K562 (cell line): ENCODE data around the gene FKBP9. TPM values are rescaled to one million over a fixed set of nuclear protein-coding genes. Genes with fewer than 3 reads are reported as not detected.

Experiments used
- JUNB ChIP-seq: fragments of 450-650 bp; formaldehyde crosslinking; conservative IDR thresholded peaks from 2 replicates; pipeline ENCODE4 v1.4.0; 2020; ENCODE audit warnings: mild to moderate bottlenecking
- KAT2B ChIP-seq: IDR thresholded peaks from one replicate; pipeline ENCODE4 v1.6.1; 2012; ENCODE audit warnings: low read depth, mild to moderate bottlenecking, control low read depth, inconsistent platforms, low read length, moderate library complexity
- MBD2 ChIP-seq: sonication (generic); IDR thresholded peaks from 2 replicates; pipeline ENCODE4 v1.6.1; 2016; ENCODE audit warnings: low read depth, borderline replicate concordance
- MXI1 ChIP-seq: IDR thresholded peaks from 2 replicates; pipeline ENCODE4 v1.6.1; 2011; ENCODE audit warnings: low read depth, mild to moderate bottlenecking, improper control_type of control experiment, low read length
- POLR2B ChIP-seq: fragments of 450-650 bp; IDR thresholded peaks from 2 replicates; pipeline ENCODE4 v1.6.1; 2018; ENCODE audit warnings: low read depth; ENCODE audit not compliant: partially characterized antibody
- RBM39 ChIP-seq: fragments of 200-400 bp; formaldehyde crosslinking; optimal IDR thresholded peaks from 2 replicates; pipeline ENCODE3; 2018; ENCODE audit warnings: low read depth, low read length
- SMARCA4 ChIP-seq: fragments of 450-650 bp; IDR thresholded peaks from 2 replicates; pipeline ENCODE4 v1.6.1; 2016
- VEZF1 ChIP-seq: fragments of 200-800 bp; sonication (Bioruptor generic); IDR thresholded peaks from 2 replicates; pipeline ENCODE4 v1.6.1; 2017; ENCODE audit warnings: missing genetic modification characterization, missing compliant biosample characterization
- polyA plus RNA-seq, 8 experiments: library from polyadenylated mRNA; depleted of rRNA in 4 of 8; stranded (reverse) in 5 of 8; unstranded in 3 of 8; fragments of >200 nt; fragmentation: Nextera tagmentation in 2 of 8; fragmentation: Illumina TruSeq in 1 of 8; extraction: Ambion mirVana in 2 of 8; extraction: Trizol in 1 of 8; gene quantifications; 2 replicates each; pipeline versions ENCODE4 v1.2.1 to v1.2.3, GENCODE V29; 2011 to 2014; ENCODE audit warnings: inconsistent platforms in 1 of 8, missing spikeins in 1 of 8
- total RNA-seq, 7 experiments: library from RNA; depleted of rRNA in 6 of 7; stranded (reverse); fragments of >200 nt in 6 of 7; fragmentation: Illumina TruSeq in 2 of 7; extraction: Trizol in 2 of 7; gene quantifications; 2 replicates each; pipeline versions ENCODE4 v1.2.1 to v1.2.3, GENCODE V29; 2011 to 2021; ENCODE audit warnings: low replicate concordance in 1 of 7
- TF ChIP-seq, protein P1 (sequence below): fragments of 450-650 bp; IDR thresholded peaks from 2 replicates; pipeline ENCODE4 v1.6.1; 2016; ENCODE audit warnings: mild to moderate bottlenecking, moderate library complexity

Gene FKBP9
- total and polyA plus RNA-seq, 9 of the 15 experiments (the other 6 are each of a cell fraction or from before 2014, with no cell fraction given), result 5.9 to 23.7 (median 15.8) TPM

- no peak for TF ChIP-seq MXI1
- no peak for TF ChIP-seq POLR2B
- TF ChIP-seq, protein P1, sequence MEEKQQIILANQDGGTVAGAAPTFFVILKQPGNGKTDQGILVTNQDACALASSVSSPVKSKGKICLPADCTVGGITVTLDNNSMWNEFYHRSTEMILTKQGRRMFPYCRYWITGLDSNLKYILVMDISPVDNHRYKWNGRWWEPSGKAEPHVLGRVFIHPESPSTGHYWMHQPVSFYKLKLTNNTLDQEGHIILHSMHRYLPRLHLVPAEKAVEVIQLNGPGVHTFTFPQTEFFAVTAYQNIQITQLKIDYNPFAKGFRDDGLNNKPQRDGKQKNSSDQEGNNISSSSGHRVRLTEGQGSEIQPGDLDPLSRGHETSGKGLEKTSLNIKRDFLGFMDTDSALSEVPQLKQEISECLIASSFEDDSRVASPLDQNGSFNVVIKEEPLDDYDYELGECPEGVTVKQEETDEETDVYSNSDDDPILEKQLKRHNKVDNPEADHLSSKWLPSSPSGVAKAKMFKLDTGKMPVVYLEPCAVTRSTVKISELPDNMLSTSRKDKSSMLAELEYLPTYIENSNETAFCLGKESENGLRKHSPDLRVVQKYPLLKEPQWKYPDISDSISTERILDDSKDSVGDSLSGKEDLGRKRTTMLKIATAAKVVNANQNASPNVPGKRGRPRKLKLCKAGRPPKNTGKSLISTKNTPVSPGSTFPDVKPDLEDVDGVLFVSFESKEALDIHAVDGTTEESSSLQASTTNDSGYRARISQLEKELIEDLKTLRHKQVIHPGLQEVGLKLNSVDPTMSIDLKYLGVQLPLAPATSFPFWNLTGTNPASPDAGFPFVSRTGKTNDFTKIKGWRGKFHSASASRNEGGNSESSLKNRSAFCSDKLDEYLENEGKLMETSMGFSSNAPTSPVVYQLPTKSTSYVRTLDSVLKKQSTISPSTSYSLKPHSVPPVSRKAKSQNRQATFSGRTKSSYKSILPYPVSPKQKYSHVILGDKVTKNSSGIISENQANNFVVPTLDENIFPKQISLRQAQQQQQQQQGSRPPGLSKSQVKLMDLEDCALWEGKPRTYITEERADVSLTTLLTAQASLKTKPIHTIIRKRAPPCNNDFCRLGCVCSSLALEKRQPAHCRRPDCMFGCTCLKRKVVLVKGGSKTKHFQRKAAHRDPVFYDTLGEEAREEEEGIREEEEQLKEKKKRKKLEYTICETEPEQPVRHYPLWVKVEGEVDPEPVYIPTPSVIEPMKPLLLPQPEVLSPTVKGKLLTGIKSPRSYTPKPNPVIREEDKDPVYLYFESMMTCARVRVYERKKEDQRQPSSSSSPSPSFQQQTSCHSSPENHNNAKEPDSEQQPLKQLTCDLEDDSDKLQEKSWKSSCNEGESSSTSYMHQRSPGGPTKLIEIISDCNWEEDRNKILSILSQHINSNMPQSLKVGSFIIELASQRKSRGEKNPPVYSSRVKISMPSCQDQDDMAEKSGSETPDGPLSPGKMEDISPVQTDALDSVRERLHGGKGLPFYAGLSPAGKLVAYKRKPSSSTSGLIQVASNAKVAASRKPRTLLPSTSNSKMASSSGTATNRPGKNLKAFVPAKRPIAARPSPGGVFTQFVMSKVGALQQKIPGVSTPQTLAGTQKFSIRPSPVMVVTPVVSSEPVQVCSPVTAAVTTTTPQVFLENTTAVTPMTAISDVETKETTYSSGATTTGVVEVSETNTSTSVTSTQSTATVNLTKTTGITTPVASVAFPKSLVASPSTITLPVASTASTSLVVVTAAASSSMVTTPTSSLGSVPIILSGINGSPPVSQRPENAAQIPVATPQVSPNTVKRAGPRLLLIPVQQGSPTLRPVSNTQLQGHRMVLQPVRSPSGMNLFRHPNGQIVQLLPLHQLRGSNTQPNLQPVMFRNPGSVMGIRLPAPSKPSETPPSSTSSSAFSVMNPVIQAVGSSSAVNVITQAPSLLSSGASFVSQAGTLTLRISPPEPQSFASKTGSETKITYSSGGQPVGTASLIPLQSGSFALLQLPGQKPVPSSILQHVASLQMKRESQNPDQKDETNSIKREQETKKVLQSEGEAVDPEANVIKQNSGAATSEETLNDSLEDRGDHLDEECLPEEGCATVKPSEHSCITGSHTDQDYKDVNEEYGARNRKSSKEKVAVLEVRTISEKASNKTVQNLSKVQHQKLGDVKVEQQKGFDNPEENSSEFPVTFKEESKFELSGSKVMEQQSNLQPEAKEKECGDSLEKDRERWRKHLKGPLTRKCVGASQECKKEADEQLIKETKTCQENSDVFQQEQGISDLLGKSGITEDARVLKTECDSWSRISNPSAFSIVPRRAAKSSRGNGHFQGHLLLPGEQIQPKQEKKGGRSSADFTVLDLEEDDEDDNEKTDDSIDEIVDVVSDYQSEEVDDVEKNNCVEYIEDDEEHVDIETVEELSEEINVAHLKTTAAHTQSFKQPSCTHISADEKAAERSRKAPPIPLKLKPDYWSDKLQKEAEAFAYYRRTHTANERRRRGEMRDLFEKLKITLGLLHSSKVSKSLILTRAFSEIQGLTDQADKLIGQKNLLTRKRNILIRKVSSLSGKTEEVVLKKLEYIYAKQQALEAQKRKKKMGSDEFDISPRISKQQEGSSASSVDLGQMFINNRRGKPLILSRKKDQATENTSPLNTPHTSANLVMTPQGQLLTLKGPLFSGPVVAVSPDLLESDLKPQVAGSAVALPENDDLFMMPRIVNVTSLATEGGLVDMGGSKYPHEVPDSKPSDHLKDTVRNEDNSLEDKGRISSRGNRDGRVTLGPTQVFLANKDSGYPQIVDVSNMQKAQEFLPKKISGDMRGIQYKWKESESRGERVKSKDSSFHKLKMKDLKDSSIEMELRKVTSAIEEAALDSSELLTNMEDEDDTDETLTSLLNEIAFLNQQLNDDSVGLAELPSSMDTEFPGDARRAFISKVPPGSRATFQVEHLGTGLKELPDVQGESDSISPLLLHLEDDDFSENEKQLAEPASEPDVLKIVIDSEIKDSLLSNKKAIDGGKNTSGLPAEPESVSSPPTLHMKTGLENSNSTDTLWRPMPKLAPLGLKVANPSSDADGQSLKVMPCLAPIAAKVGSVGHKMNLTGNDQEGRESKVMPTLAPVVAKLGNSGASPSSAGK, result peak; percentile 59
- TF ChIP-seq VEZF1, result peak; percentile 85
- TF ChIP-seq MBD2, result no peak; the same call in 1 of the 2 replicates
- TF ChIP-seq KAT2B, result no peak
- no peak for TF ChIP-seq JUNB
- no peak for TF ChIP-seq SMARCA4
- TF ChIP-seq RBM39, result no peak
Measured at GRCh38 chr7:32942415-32943251, 14.6 kb upstream of the FKBP9 start (continued).
